H9 (cell line): ENCODE results near the gene LAMC3. TPM values are rescaled to one million over a fixed set of nuclear protein-coding genes. Genes with fewer than 3 reads are reported as not detected.

Experiments used
- DNase-seq: peaks from one replicate; pipeline ENCODE4 v3.0.0-alpha.2; 2017
- H2AFZ ChIP-seq: one replicate; pipeline ENCODE4 v1.6.1; 2013; ENCODE audit warnings: mild to moderate bottlenecking, low read length, control low read depth, moderate library complexity
- H2AK5ac ChIP-seq: 2 replicates; pipeline ENCODE4 v1.6.1; 2013; ENCODE audit warnings: low read length, control low read depth, mixed read lengths; ENCODE audit not compliant: insufficient read length
- H2BK120ac ChIP-seq: one replicate; pipeline ENCODE4 v1.6.1; 2013; ENCODE audit warnings: low read depth, mild to moderate bottlenecking, low read length, control low read depth, inconsistent platforms; ENCODE audit not compliant: poor library complexity, severe bottlenecking
- H2BK12ac ChIP-seq: 2 replicates; pipeline ENCODE4 v1.6.1; 2013; ENCODE audit warnings: low read length, control low read depth, mixed read lengths, low read depth; ENCODE audit not compliant: insufficient read length
- H2BK15ac ChIP-seq: 2 replicates; pipeline ENCODE4 v1.6.1; 2013; ENCODE audit warnings: low read depth, low read length, control low read depth
- H2BK20ac ChIP-seq: one replicate; pipeline ENCODE4 v1.6.1; 2013; ENCODE audit warnings: low read depth, mild to moderate bottlenecking, low read length, control low read depth, inconsistent platforms; ENCODE audit not compliant: poor library complexity, severe bottlenecking
- H2BK5ac ChIP-seq: 2 replicates; pipeline ENCODE4 v1.6.1; 2013; ENCODE audit warnings: low read length, control low read depth, mixed read lengths; ENCODE audit not compliant: insufficient read length
- H3K14ac ChIP-seq: 2 replicates; pipeline ENCODE4 v1.6.1; 2013; ENCODE audit warnings: low read length, control low read depth; ENCODE audit not compliant: insufficient read depth
- H3K18ac ChIP-seq: 2 replicates; pipeline ENCODE4 v1.6.1; 2013; ENCODE audit warnings: low read depth, mild to moderate bottlenecking, mixed read lengths, low read length, control low read depth; ENCODE audit not compliant: insufficient read length
- H3K23ac ChIP-seq: 2 replicates; pipeline ENCODE4 v1.6.1; 2013; ENCODE audit warnings: low read length, control low read depth, mixed read lengths, low read depth; ENCODE audit not compliant: insufficient read length
- H3K23me2 ChIP-seq: 2 replicates; pipeline ENCODE4 v1.6.1; 2013; ENCODE audit warnings: low read depth, mild to moderate bottlenecking, mixed read lengths, low read length, control low read depth; ENCODE audit not compliant: insufficient read length, poor library complexity, severe bottlenecking
- H3K27ac ChIP-seq: 2 replicates; pipeline ENCODE4 v1.5.1; 2013; ENCODE audit warnings: low read length, control low read depth, mixed read lengths, low read depth; ENCODE audit not compliant: insufficient read length
- H3K27me3 ChIP-seq: 2 replicates; pipeline ENCODE4 v1.6.1; 2013; ENCODE audit warnings: low read length, control low read depth, inconsistent platforms; ENCODE audit not compliant: insufficient read depth
- H3K4ac ChIP-seq: 2 replicates; pipeline ENCODE4 v1.6.1; 2013; ENCODE audit warnings: low read depth, mild to moderate bottlenecking, control low read depth, inconsistent platforms, low read length, moderate library complexity
- H3K4me1 ChIP-seq: 2 replicates; pipeline ENCODE4 v1.6.1; 2013; ENCODE audit warnings: low read length, control low read depth, inconsistent platforms; ENCODE audit not compliant: insufficient read depth
- H3K4me2 ChIP-seq: 2 replicates; pipeline ENCODE4 v1.6.1; 2013; ENCODE audit warnings: low read length, control low read depth, mixed read lengths; ENCODE audit not compliant: insufficient read length, insufficient read depth
- H3K56ac ChIP-seq: 2 replicates; pipeline ENCODE4 v1.6.1; 2013; ENCODE audit warnings: low read depth, mild to moderate bottlenecking, mixed read lengths, low read length, control low read depth; ENCODE audit not compliant: insufficient read length
- H3K79me1 ChIP-seq: 2 replicates; pipeline ENCODE4 v1.6.1; 2013; ENCODE audit warnings: low read depth, mild to moderate bottlenecking, moderate library complexity, low read length, control low read depth, inconsistent platforms; ENCODE audit not compliant: insufficient read depth, poor library complexity, severe bottlenecking
- H3K79me2 ChIP-seq: 2 replicates; pipeline ENCODE4 v1.6.1; 2013; ENCODE audit warnings: low read length, control low read depth, inconsistent platforms; ENCODE audit not compliant: insufficient read depth
- H3K9ac ChIP-seq: 2 replicates; pipeline ENCODE4 v1.6.1; 2013; ENCODE audit warnings: low read length, control low read depth, mixed read lengths; ENCODE audit not compliant: insufficient read length; ENCODE audit errors: extremely low read depth
- H3K9me3 ChIP-seq: one replicate; pipeline ENCODE4 v1.6.1; 2013; ENCODE audit warnings: low read depth, low read length, inconsistent platforms; ENCODE audit not compliant: control insufficient read depth
- H3T11ph ChIP-seq: one replicate; pipeline ENCODE4 v1.6.1; 2013; ENCODE audit warnings: mild to moderate bottlenecking, low read length, control low read depth, inconsistent platforms
- H4K20me1 ChIP-seq: one replicate; pipeline ENCODE4 v1.6.1; 2013; ENCODE audit not compliant: control insufficient read depth, insufficient read length, insufficient read depth
- H4K5ac ChIP-seq: 2 replicates; pipeline ENCODE4 v1.6.1; 2013; ENCODE audit warnings: low read depth, mild to moderate bottlenecking, mixed read lengths, low read length, control low read depth; ENCODE audit not compliant: insufficient read length
- H4K8ac ChIP-seq: replicated peaks from 2 replicates; pipeline ENCODE4 v1.6.1; 2013; ENCODE audit warnings: low read length, control low read depth, mixed read lengths, low read depth; ENCODE audit not compliant: insufficient read length
- H4K91ac ChIP-seq: 2 replicates; pipeline ENCODE4 v1.6.1; 2013; ENCODE audit warnings: low read depth, mild to moderate bottlenecking, moderate library complexity, mixed read lengths, low read length, control low read depth; ENCODE audit not compliant: insufficient read length
- H3K27ac Mint-ChIP-seq, 3 experiments: 2 replicates in 2 of 3; 3 replicates in 1 of 3; pipeline ENCODE4 v1.8.0; 2020 to 2021; ENCODE audit warnings: mixed read lengths in 3 of 3, mild to moderate bottlenecking in 1 of 3, moderate library complexity in 1 of 3
- H3K27me3 Mint-ChIP-seq: 2 replicates; pipeline ENCODE4 v1.8.0; 2021; ENCODE audit warnings: low read depth, mild to moderate bottlenecking, moderate library complexity, mixed read lengths
- H3K36me3 Mint-ChIP-seq, 3 experiments: 2 replicates in 2 of 3; 3 replicates in 1 of 3; pipeline ENCODE4 v1.8.0; 2020 to 2021; ENCODE audit warnings: low read depth in 3 of 3, mixed read lengths in 3 of 3; ENCODE audit not compliant: insufficient read depth in 1 of 3
- H3K4me1 Mint-ChIP-seq, 2 experiments: 2 replicates each; pipeline ENCODE4 v1.8.0; 2020; ENCODE audit warnings: mixed read lengths in 2 of 2
- H3K4me3 Mint-ChIP-seq, 2 experiments: 2 replicates in 1 of 2; 3 replicates in 1 of 2; pipeline ENCODE4 v1.8.0; 2020 to 2021; ENCODE audit warnings: mild to moderate bottlenecking in 2 of 2, mixed read lengths in 2 of 2, moderate library complexity in 1 of 2
- H3K9me3 Mint-ChIP-seq, 2 experiments: 2 replicates in 1 of 2; 3 replicates in 1 of 2; pipeline ENCODE4 v1.8.0; 2020; ENCODE audit warnings: mild to moderate bottlenecking in 2 of 2, mixed read lengths in 2 of 2, moderate library complexity in 1 of 2
- WGBS: extraction: QIAGEN DNeasy Blood & Tissue Kit; methylation state at CpG from one replicate; pipeline ENCODE4 v1.1.7; 2013; ENCODE audit warnings: missing lambda C conversion rate, low lambda C conversion rate, mixed read lengths; ENCODE audit not compliant: insufficient read length; ENCODE audit errors: extremely low coverage; 5-methylcytosine and 5-hydroxymethylcytosine counted together
- total RNA-seq: library from RNA; stranded (reverse); gene quantifications from 2 replicates; pipeline ENCODE4 v1.2.1, GENCODE V29; 2021
- TF ChIP-seq, protein P1 (sequence below): fragments of 200-600 bp; sonication (generic); conservative IDR thresholded peaks from 3 replicates; pipeline ENCODE4 v1.8.0; 2021; ENCODE audit warnings: antibody characterized with exemption, mild to moderate bottlenecking

LAMC3 gene
- total RNA-seq, 1 experiment from 2014 or later: 21.7 TPM

DNA sequence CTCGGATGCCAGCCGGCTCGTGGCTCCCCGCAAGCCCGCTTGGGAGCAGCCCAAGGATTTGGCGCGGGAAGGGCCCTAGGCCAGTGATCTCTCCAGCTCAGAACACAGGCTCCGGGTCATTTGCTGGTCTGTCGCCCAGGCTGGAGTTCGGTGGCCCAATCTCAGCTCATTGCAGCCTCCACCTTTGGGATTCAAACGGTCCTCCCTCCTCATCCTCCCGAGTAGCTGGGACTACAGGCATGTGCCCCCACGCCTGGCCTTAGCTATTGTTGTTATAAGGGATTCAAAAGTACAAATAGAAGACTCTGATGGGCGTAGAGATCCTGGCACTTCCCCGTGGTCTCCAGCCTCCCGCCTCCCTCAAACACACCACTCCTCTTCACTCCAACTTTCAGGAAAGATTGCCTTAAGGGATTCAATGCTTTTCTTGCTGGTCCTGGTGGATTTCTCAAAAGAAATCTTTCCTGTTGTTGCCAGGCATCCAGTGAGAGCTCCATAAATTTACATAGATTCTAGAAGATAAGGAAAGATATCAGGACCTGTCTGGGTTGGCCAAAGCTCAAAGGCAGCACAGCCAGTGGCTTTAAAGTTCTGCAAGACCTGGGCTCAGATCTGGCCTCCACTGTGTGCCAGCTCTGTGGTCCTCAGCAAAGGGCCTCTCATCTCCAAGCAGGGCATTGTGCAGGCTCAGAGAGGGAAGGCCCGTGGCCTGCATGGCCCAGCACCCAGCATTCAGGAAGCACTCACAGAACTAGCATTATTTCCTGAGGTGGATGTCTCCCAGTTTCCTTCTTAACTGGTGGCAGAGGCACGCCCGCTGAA lies 88.4 kb downstream of the LAMC3 start:
- Histone ChIP-seq H3K4me1 (peaks cover 14% of the 10 kb centered on the region; the same call in 1 of the 2 replicates), H3K79me1 (no peaks in the 10 kb centered on the region), H3K27me3 (no peaks in the 10 kb centered on the region), H3K4ac (no peak overlapping the region), H2BK120ac (no peak overlapping the region), H2BK5ac (no peak overlapping the region), H3K18ac (no peak overlapping the region), H3K9ac (peak overlapping the region; percentile 15), H2BK20ac (no peak overlapping the region), H3K4me2 (peak overlapping the region; percentile 54), H3K79me2 (no peaks in the 10 kb centered on the region; the same call in 1 of the 2 replicates), H3K9me3 (no peaks in the 10 kb centered on the region), H3K23me2 (peaks cover 3% of the 10 kb centered on the region), H4K91ac (no peak overlapping the region), H3K23ac (no peak overlapping the region), H3K56ac (no peak overlapping the region), H3K14ac (no peak overlapping the region; the same call in 1 of the 2 replicates), H2BK12ac (no peak overlapping the region), H2AK5ac (no peak overlapping the region), H2AFZ (no peak overlapping the region), H4K8ac (no peak overlapping the region), H3T11ph (no peak overlapping the region), H2BK15ac (no peak overlapping the region), H4K5ac (no peak overlapping the region), H3K27ac (no peak overlapping the region), H4K20me1 (no peaks in the 10 kb centered on the region)
- Mint-ChIP-seq H3K36me3 (peaks cover 9 to 27% (median 22%) of the 10 kb centered on the region in 3 experiments; a peak in 6 of 7 replicates), H3K27ac (peak overlapping the region; percentile 68 to 95 (median 90); a peak in 6 of 7 replicates), H3K4me3 (peak overlapping the region; percentile 78 to 82), H3K9me3 (no peaks in the 10 kb centered on the region; a peak in 1 of 5 replicates), H3K4me1 (peaks cover 41 to 50% of the 10 kb centered on the region in 2 experiments), H3K27me3 (peaks cover 23% of the 10 kb centered on the region)
- TF ChIP-seq, protein P1, sequence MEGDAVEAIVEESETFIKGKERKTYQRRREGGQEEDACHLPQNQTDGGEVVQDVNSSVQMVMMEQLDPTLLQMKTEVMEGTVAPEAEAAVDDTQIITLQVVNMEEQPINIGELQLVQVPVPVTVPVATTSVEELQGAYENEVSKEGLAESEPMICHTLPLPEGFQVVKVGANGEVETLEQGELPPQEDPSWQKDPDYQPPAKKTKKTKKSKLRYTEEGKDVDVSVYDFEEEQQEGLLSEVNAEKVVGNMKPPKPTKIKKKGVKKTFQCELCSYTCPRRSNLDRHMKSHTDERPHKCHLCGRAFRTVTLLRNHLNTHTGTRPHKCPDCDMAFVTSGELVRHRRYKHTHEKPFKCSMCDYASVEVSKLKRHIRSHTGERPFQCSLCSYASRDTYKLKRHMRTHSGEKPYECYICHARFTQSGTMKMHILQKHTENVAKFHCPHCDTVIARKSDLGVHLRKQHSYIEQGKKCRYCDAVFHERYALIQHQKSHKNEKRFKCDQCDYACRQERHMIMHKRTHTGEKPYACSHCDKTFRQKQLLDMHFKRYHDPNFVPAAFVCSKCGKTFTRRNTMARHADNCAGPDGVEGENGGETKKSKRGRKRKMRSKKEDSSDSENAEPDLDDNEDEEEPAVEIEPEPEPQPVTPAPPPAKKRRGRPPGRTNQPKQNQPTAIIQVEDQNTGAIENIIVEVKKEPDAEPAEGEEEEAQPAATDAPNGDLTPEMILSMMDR: no peak
- no peak for DNase-seq
- WGBS: no CpG with 5 or more reads among the region's 19 CpGs
